Endothelial cell of umbilical vein (primary cell): Measurements from ENCODE around the gene SOX12. TPM values are rescaled to one million over a fixed set of nuclear protein-coding genes. Genes with fewer than 3 reads are reported as not detected.

Source experiments
- BruUV-seq: library from RNA; stranded (reverse); fragments of 400-500 nt; replicated peaks from 2 replicates; lab custom pipeline; 2021; lab: Mats Ljungman, UMichigan
- CTCF ChIA-PET: fragments of 300-600, 350-600 bp; sonication (Branson Sonifier 250); formaldehyde crosslinking; loops from one replicate; lab custom pipeline; 2021; ENCODE audit warnings: antibody characterized with exemption, inconsistent platforms; lab: Charles Lee
- POLR2A ChIA-PET: fragments of 300-600, 350-600 bp; sonication (Branson Sonifier 250); formaldehyde crosslinking; loops from one replicate; lab custom pipeline; 2021; ENCODE audit warnings: antibody characterized with exemption, inconsistent platforms; lab: Charles Lee
- DNase-seq: peaks from one replicate; pipeline ENCODE4 v3.0.0-alpha.2; 2011; ENCODE audit warnings: low read depth, low spot score
- FAIRE-seq: peaks from 2 replicates; lab custom pipeline; 2011; peaks lifted over from hg19 to GRCh38; lab: Jason Lieb, UNC
- H2AFZ ChIP-seq: 2 replicates; pipeline ENCODE4 v1.6.0; 2012; ENCODE audit warnings: low read depth, low read length, control low read depth, inconsistent platforms
- H3K27ac ChIP-seq: 2 replicates; pipeline ENCODE4 v1.5.1; 2011; ENCODE audit warnings: low read depth, mild to moderate bottlenecking, control low read depth, low read length, moderate library complexity; ENCODE audit not compliant: insufficient read depth
- H3K27me3 ChIP-seq, 2 experiments: 2 replicates each; pipeline versions ENCODE4 v1.6.0 to v1.6.1; 2011; ENCODE audit warnings: low read length in 2 of 2, mixed read lengths in 1 of 2; ENCODE audit not compliant: control insufficient read depth in 2 of 2, insufficient read depth in 2 of 2
- H3K36me3 ChIP-seq, 2 experiments: 2 replicates in 1 of 2; 3 replicates in 1 of 2; pipeline ENCODE4 v1.5.1; 2011; ENCODE audit warnings: low read length in 2 of 2, mild to moderate bottlenecking in 1 of 2, moderate library complexity in 1 of 2; ENCODE audit not compliant: control insufficient read depth in 2 of 2, insufficient read depth in 2 of 2; ENCODE audit errors: extremely low read depth in 1 of 2
- H3K4me1 ChIP-seq: 3 replicates; pipeline ENCODE4 v1.5.1; 2011; ENCODE audit warnings: mild to moderate bottlenecking, low read length; ENCODE audit not compliant: control insufficient read depth, insufficient read depth; ENCODE audit errors: extremely low read depth
- H3K4me2 ChIP-seq: 2 replicates; pipeline ENCODE4 v1.6.1; 2011; ENCODE audit warnings: low read length, control low read depth, mixed read lengths; ENCODE audit not compliant: insufficient read depth
- H3K4me3 ChIP-seq, 3 experiments: fragments of 200-600 bp in 1 of 3; sonication (generic), shearing (Covaris generic) in 1 of 3; replicated peaks in 1 of 3; 2 replicates each; pipeline ENCODE4 v1.5.1; 2011 to 2016; ENCODE audit warnings: control low read depth in 3 of 3, low read length in 3 of 3, mild to moderate bottlenecking in 2 of 3, inconsistent platforms in 1 of 3, low read depth in 1 of 3, moderate library complexity in 1 of 3; ENCODE audit not compliant: insufficient read depth in 1 of 3
- H3K79me2 ChIP-seq: 2 replicates; pipeline ENCODE4 v1.6.0; 2012; ENCODE audit warnings: low read length, inconsistent platforms; ENCODE audit not compliant: control insufficient read depth, insufficient read depth
- H3K9ac ChIP-seq: replicated peaks from 2 replicates; pipeline ENCODE3; 2011; ENCODE audit warnings: low read length, control low read depth; ENCODE audit not compliant: insufficient read depth; ENCODE audit errors: extremely low read depth
- H3K9me1 ChIP-seq: replicated peaks from 3 replicates; pipeline ENCODE4 v1.6.0; 2011; ENCODE audit warnings: mild to moderate bottlenecking, low read length; ENCODE audit not compliant: control insufficient read depth, insufficient read depth; ENCODE audit errors: extremely low read depth
- H3K9me3 ChIP-seq: replicated peaks from 2 replicates; pipeline ENCODE4 v1.5.1; 2012; ENCODE audit warnings: low read length, inconsistent platforms; ENCODE audit not compliant: control insufficient read depth, insufficient read depth
- H4K20me1 ChIP-seq: replicated peaks from 2 replicates; pipeline ENCODE3; 2011; ENCODE audit warnings: mild to moderate bottlenecking, low read length; ENCODE audit not compliant: control insufficient read depth, insufficient read depth; ENCODE audit errors: extremely low read depth
- CTCF ChIP-seq, 2 donors: IDR thresholded peaks; 1 replicate in 1 of 2; 2 replicates in 1 of 2; pipeline ENCODE4 v1.5.1; 2011; ENCODE audit warnings: low read length in 2 of 2, mild to moderate bottlenecking in 2 of 2, moderate library complexity in 2 of 2, control low read depth in 1 of 2, inconsistent platforms in 1 of 2, low read depth in 1 of 2; ENCODE audit not compliant: insufficient read depth in 1 of 2; ENCODE audit errors: extremely low read depth in 1 of 2
- EZH2 ChIP-seq: IDR thresholded peaks from 2 replicates; pipeline ENCODE4 v1.6.1; 2012; ENCODE audit warnings: borderline replicate concordance, low read depth, mild to moderate bottlenecking, moderate library complexity, low read length, inconsistent platforms; ENCODE audit not compliant: severe bottlenecking
- FOS ChIP-seq: IDR thresholded peaks from 2 replicates; pipeline ENCODE4 v1.6.1; 2011; ENCODE audit warnings: mild to moderate bottlenecking, low read length, moderate library complexity, borderline replicate concordance; ENCODE audit not compliant: insufficient read depth
- GATA2 ChIP-seq: IDR thresholded peaks from 2 replicates; pipeline ENCODE4 v1.7.0; 2011; ENCODE audit warnings: low read depth, mild to moderate bottlenecking, moderate library complexity, mixed read lengths, low read length; ENCODE audit not compliant: insufficient read length, insufficient read depth
- JUN ChIP-seq: IDR thresholded peaks from 2 replicates; pipeline ENCODE4 v1.6.1; 2011; ENCODE audit warnings: borderline replicate concordance, low read depth; ENCODE audit not compliant: insufficient read length, insufficient read depth
- POLR2A ChIP-seq: IDR thresholded peaks from 2 replicates; pipeline ENCODE4 v1.6.1; 2012; ENCODE audit warnings: low read depth, mild to moderate bottlenecking, control low read depth, low read length
- POLR2AphosphoS5 ChIP-seq: IDR thresholded peaks from 2 replicates; pipeline ENCODE4 v1.6.1; 2012; ENCODE audit warnings: low read depth, mild to moderate bottlenecking, control low read depth, low read length, moderate library complexity; ENCODE audit not compliant: insufficient read depth
- dilution Hi-C: fragments of 300-500 bp; cut with MboI; formaldehyde crosslinking; loops from one replicate; pipeline ENCODE4 v1.15.0; 2019; ENCODE audit warnings: low sequenced_read_pairs; ENCODE audit not compliant: extremely low pct_ligation_motif_present
- intact Hi-C: fragments of 100-400 bp; cut with micrococcal nuclease; formaldehyde crosslinking; loops from one replicate; pipeline ENCODE4 v1.10.0; 2022
- polyA plus RNA-seq, 4 experiments: library from polyadenylated mRNA; depleted of rRNA in 3 of 4; stranded (reverse) in 3 of 4; unstranded in 1 of 4; fragments of >200 nt; gene quantifications; 2 replicates each; pipeline versions ENCODE4 v1.2.1 to v1.2.3, GENCODE V29; 2011 to 2012; ENCODE audit warnings: missing spikeins in 1 of 4
- total RNA-seq: library from RNA; stranded (reverse); gene quantifications from 2 replicates; pipeline ENCODE4 v1.2.3, GENCODE V29; 2021

The SOX12 gene
- total and polyA plus RNA-seq, 2 donors (not counting 3 experiments of a cell fraction or from before 2014, with no cell fraction given), result 6.2 to 37.7 TPM

GRCh38 chr20:373171-373890 lies 48.0 kb downstream of the SOX12 start:
- Histone ChIP-seq H3K27me3 (no peaks in the 10 kb centered on the region), H3K79me2 (no peaks in the 10 kb centered on the region), H3K9me3 (no peaks in the 10 kb centered on the region), H3K4me1 (peaks cover 52% of the 10 kb centered on the region), H3K36me3 (no peaks in the 10 kb centered on the region), H3K27ac (peak overlapping the region; percentile 82), H3K9ac (peak overlapping the region; percentile 61), H2AFZ (peak overlapping the region; percentile 8), H4K20me1 (no peaks in the 10 kb centered on the region), H3K9me1 (no peaks in the 10 kb centered on the region), H3K4me3 (no peak overlapping the region), H3K4me2 (peak overlapping the region; percentile 9)
- dilution Hi-C loops, result no loop called here
- FAIRE-seq, result peak; percentile 96
- ChIA-PET POLR2A (interaction anchor here (3.1 kb wide), 1 partner anchor 10 kb away, joined by 13 read pairs; no protein-coding TSS in a partner anchor), CTCF (interaction anchor here (1.8 to 5.8 kb wide), 4 partner anchors 7 to 58 kb away, joined by 7 to 41 read pairs (median 24); partner anchors contain the start of gene TRIB3)
- TSS peak; percentile 23 for BruUV-seq
- intact Hi-C loops, result loop anchor here (1.0 to 5.0 kb wide), 5 partner anchors 8 to 1439 kb away; no protein-coding TSS in a partner anchor
- TF ChIP-seq POLR2AphosphoS5 (peak; percentile 69), GATA2 (peak; percentile 42), FOS (peak; percentile 87), EZH2 (no peak), POLR2A (peak; percentile 64), CTCF (IDR thresholded peaks at IDR 0.05; ENCODE audit: extremely low read depth in 1 of 2, insufficient read depth in 1 of 2, low read depth in 1 of 2, low read length in 2 of 2) (no peak), JUN (peak; percentile 43)
- DNase-seq, result peak; percentile 89
